NCI-H1930 (cell line): ENCODE results near the gene BLOC1S5.
"Not testable (repeated sequence)": the region's sequence is repeated elsewhere in the genome, so short reads cannot be mapped to it uniquely, and the experiment has no call there.

Experiments used
- DNase-seq, 2 experiments: peaks; one replicate each; lab custom pipeline; 2025; lab: John Stamatoyannopoulos, UW

Gene BLOC1S5

GRCh38 chr6:8080362-8081151 is 16.4 kb upstream of the BLOC1S5 start:
- DNase-seq, result no peak

- DNase-seq, result no peak
Observed at GRCh38 chr6:8079126-8079525, 14.9 kb upstream of the BLOC1S5 start.

GRCh38 chr6:8077991-8078390 is 13.8 kb upstream of the BLOC1S5 start:
- DNase-seq, result no peak

GRCh38 chr6:8075704-8076103 is 11.5 kb upstream of the BLOC1S5 start:
- no peak for DNase-seq

GRCh38 chr6:8075185-8075584 is 11.0 kb upstream of the BLOC1S5 start:
- DNase-seq, result no peak

- no peak for DNase-seq
Observed at GRCh38 chr6:8074213-8074612, 10.0 kb upstream of the BLOC1S5 start.

- no peak for DNase-seq
Observed at GRCh38 chr6:8073758-8074157, 9.6 kb upstream of the BLOC1S5 start.

- DNase-seq, result no peak
Observed at GRCh38 chr6:8070718-8071117, 6.5 kb upstream of the BLOC1S5 start.

- no peak for DNase-seq
Observed at GRCh38 chr6:8069631-8070284, 5.6 kb upstream of the BLOC1S5 start.

GRCh38 chr6:8069151-8069550 is 5.0 kb upstream of the BLOC1S5 start:
- DNase-seq, result no peak

- no peak for DNase-seq
Observed at GRCh38 chr6:8066108-8066507, 1.9 kb upstream of the BLOC1S5 start.

GRCh38 chr6:8065519-8065911 is 1.3 kb upstream of the BLOC1S5 start:
- no peak for DNase-seq

- no peak for DNase-seq
Observed at GRCh38 chr6:8064638-8065518, 689 bp upstream of the BLOC1S5 start.

- no peak for DNase-seq
Observed at GRCh38 chr6:8061736-8062135, 2.5 kb downstream of the BLOC1S5 start.

- no peak for DNase-seq
Observed at GRCh38 chr6:8060346-8060745, 3.8 kb downstream of the BLOC1S5 start.

GRCh38 chr6:8059129-8059528 is 5.1 kb downstream of the BLOC1S5 start:
- DNase-seq, result no peak

- no peak for DNase-seq
Observed at GRCh38 chr6:8057793-8058192, 6.4 kb downstream of the BLOC1S5 start.

- DNase-seq, result no peak
Observed at GRCh38 chr6:8057263-8057662, 6.9 kb downstream of the BLOC1S5 start.

- DNase-seq, result no peak
Observed at GRCh38 chr6:8054276-8054675, 9.9 kb downstream of the BLOC1S5 start.

- no peak for DNase-seq
Observed at GRCh38 chr6:8047541-8048292, 16.5 kb downstream of the BLOC1S5 start.

GRCh38 chr6:8045769-8046168 is 18.4 kb downstream of the BLOC1S5 start:
- not testable (repeated sequence) for DNase-seq

GRCh38 chr6:8043221-8043620 is 21.0 kb downstream of the BLOC1S5 start:
- DNase-seq, result no peak
